SU-DHL-6 (cell line): ENCODE results near the gene CFAP99.

Experiments
- H2AFZ ChIP-seq: fragments of 200-600 bp; sonication (generic); 2 replicates; pipeline ENCODE4 v1.6.1; 2014; ENCODE audit warnings: low read depth, mild to moderate bottlenecking, moderate library complexity, mixed read lengths, antibody characterized with exemption, low read length; ENCODE audit not compliant: severe bottlenecking
- H3F3A ChIP-seq: fragments of 200-600 bp; shearing (Covaris generic); 2 replicates; pipeline ENCODE4 v1.6.0; 2016; ENCODE audit warnings: antibody characterized with exemption, mild to moderate bottlenecking; ENCODE audit not compliant: insufficient read depth
- H3K27ac ChIP-seq: fragments of 200-600 bp; sonication (generic); 2 replicates; pipeline ENCODE4 v1.5.1; 2016; ENCODE audit warnings: low read depth, mild to moderate bottlenecking, low read length, moderate library complexity, mixed read lengths
- H3K27me3 ChIP-seq: fragments of 200-600 bp; sonication (generic), shearing (Covaris generic); 2 replicates; pipeline ENCODE4 v1.6.0; 2014; ENCODE audit warnings: mild to moderate bottlenecking, low read length
- H3K36me3 ChIP-seq: fragments of 200-600 bp; sonication (generic); 2 replicates; pipeline ENCODE4 v1.6.1; 2014; ENCODE audit warnings: mild to moderate bottlenecking, low read length, mixed read lengths
- H3K4me2 ChIP-seq: fragments of 300-600, 200-600 bp; shearing (Covaris generic), sonication (generic); 2 replicates; pipeline ENCODE4 v1.6.0; 2014; ENCODE audit warnings: low read length, low read depth, mild to moderate bottlenecking; ENCODE audit not compliant: poor library complexity, severe bottlenecking
- H3K4me3 ChIP-seq: fragments of 200-600 bp; sonication (generic); 2 replicates; pipeline ENCODE4 v1.5.1; 2014; ENCODE audit warnings: antibody characterized with exemption, low read length, mild to moderate bottlenecking, mixed read lengths; ENCODE audit not compliant: insufficient read depth, poor library complexity, severe bottlenecking
- H3K79me2 ChIP-seq: fragments of 200-600 bp; sonication (generic); 2 replicates; pipeline ENCODE4 v1.6.1; 2014; ENCODE audit warnings: mild to moderate bottlenecking, low read length, moderate library complexity; ENCODE audit not compliant: insufficient read depth
- H3K9ac ChIP-seq: fragments of 200-600 bp; sonication (generic); 2 replicates; pipeline ENCODE4 v1.7.0; 2014; ENCODE audit warnings: mild to moderate bottlenecking, low read length
- H3K9me2 ChIP-seq: fragments of 200-600 bp; sonication (generic); replicated peaks from 2 replicates; pipeline ENCODE4 v1.6.1; 2014; ENCODE audit warnings: low read length; ENCODE audit not compliant: insufficient read depth
- H3K9me3 ChIP-seq: fragments of 200-600 bp; sonication (generic); 2 replicates; pipeline ENCODE4 v1.6.1; 2014; ENCODE audit warnings: low read length, mixed read lengths; ENCODE audit not compliant: insufficient read depth
- H4K20me1 ChIP-seq: fragments of 200-600 bp; sonication (generic); 2 replicates; pipeline ENCODE4 v1.6.1; 2014; ENCODE audit warnings: low read depth, mild to moderate bottlenecking, antibody characterized with exemption, low read length, moderate library complexity, mixed read lengths
- EZH2phosphoT487 ChIP-seq: fragments of 200-600 bp; sonication (generic), shearing (Covaris generic); conservative IDR thresholded peaks from 2 replicates; pipeline ENCODE4 v1.6.1; 2018; ENCODE audit warnings: mild to moderate bottlenecking, antibody characterized with exemption, low read length, moderate library complexity, mixed read lengths
- TF ChIP-seq, protein P1 (sequence below): fragments of 200-600 bp; sonication (generic); IDR thresholded peaks from one replicate; pipeline ENCODE4 v1.5.1; 2017; ENCODE audit warnings: antibody characterized with exemption, mild to moderate bottlenecking, low read length, moderate library complexity; ENCODE audit not compliant: insufficient read depth, poor library complexity, severe bottlenecking

Gene CFAP99

DNA sequence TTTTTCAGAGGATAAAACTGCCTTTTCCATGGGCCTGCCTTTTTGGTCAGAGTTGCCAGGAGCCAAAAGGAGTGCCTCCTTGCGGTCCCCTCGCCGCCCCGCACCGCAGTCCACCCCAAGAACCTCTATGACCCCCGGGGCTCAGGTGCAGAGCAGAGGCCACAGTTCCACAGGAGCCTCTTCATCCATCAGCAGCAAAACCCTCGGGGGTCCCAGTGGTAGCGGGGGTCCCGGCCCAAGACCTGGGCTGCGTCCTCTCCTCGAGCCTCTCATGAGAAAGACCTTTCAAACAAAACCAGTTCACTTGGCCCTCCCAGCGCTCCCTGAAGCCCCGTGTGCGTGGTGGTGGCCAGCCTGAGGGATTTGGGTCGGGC lies 17.2 kb upstream of the CFAP99 start:
- Histone ChIP-seq H3K27ac (no peak overlapping the region), H3K36me3 (no peaks in the 10 kb centered on the region), H3K9me3 (no peaks in the 10 kb centered on the region), H3K4me2 (no peak overlapping the region), H3K4me3 (no peak overlapping the region), H3K9ac (no peak overlapping the region), H4K20me1 (no peaks in the 10 kb centered on the region), H2AFZ (no peak overlapping the region), H3F3A (no peaks in the 10 kb centered on the region), H3K9me2 (no peaks in the 10 kb centered on the region), H3K27me3 (no peaks in the 10 kb centered on the region), H3K79me2 (no peaks in the 10 kb centered on the region)
- no peak for TF ChIP-seq EZH2phosphoT487
- TF ChIP-seq, protein P1, sequence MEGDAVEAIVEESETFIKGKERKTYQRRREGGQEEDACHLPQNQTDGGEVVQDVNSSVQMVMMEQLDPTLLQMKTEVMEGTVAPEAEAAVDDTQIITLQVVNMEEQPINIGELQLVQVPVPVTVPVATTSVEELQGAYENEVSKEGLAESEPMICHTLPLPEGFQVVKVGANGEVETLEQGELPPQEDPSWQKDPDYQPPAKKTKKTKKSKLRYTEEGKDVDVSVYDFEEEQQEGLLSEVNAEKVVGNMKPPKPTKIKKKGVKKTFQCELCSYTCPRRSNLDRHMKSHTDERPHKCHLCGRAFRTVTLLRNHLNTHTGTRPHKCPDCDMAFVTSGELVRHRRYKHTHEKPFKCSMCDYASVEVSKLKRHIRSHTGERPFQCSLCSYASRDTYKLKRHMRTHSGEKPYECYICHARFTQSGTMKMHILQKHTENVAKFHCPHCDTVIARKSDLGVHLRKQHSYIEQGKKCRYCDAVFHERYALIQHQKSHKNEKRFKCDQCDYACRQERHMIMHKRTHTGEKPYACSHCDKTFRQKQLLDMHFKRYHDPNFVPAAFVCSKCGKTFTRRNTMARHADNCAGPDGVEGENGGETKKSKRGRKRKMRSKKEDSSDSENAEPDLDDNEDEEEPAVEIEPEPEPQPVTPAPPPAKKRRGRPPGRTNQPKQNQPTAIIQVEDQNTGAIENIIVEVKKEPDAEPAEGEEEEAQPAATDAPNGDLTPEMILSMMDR: no peak

- H3F3A ChIP-seq: no peaks in the 10 kb centered on the region
- no peaks in the 10 kb centered on the region for H3K27me3 ChIP-seq
- H3K27ac ChIP-seq: no peak overlapping the region
- H3K4me2 ChIP-seq: no peak overlapping the region
- no peaks in the 10 kb centered on the region for H4K20me1 ChIP-seq
- no peaks in the 10 kb centered on the region for H3K79me2 ChIP-seq
- no peak overlapping the region for H3K4me3 ChIP-seq
- TF ChIP-seq EZH2phosphoT487: no peak
- TF ChIP-seq, protein P1: no peak
- H3K9ac ChIP-seq: no peak overlapping the region
- no peaks in the 10 kb centered on the region for H3K9me3 ChIP-seq
- no peak overlapping the region for H2AFZ ChIP-seq
- H3K9me2 ChIP-seq: no peaks in the 10 kb centered on the region
- H3K36me3 ChIP-seq: no peaks in the 10 kb centered on the region
Observed at GRCh38 chr4:2402048-2402842, 16.5 kb upstream of the CFAP99 start.

DNA sequence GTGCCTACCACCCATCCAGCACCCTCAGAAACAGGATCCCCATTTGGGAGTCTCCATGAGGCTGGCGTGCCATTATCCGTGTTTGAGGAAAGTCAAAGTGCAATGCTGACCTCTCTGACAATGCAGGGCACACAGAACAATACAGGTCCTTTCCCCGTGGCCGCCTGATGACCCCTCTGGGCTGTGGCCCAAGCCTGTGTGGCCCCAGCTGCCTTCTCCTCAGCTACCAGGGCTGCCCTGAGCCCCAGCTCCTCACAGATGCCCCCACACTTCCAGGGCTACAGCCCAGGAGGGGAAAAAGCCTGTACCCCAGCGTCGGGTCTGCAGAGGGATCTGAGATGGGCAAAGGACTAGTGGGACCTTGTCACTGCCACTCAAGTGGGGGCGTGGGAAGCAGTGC lies 15.8 kb upstream of the CFAP99 start:
- H3K4me2 ChIP-seq: no peak overlapping the region

More for the DNA sequence above, 15.8 kb upstream of the CFAP99 start:
- Histone ChIP-seq H3K9ac (no peak overlapping the region), H3F3A (no peaks in the 10 kb centered on the region), H4K20me1 (no peaks in the 10 kb centered on the region), H3K36me3 (no peaks in the 10 kb centered on the region), H3K9me2 (no peaks in the 10 kb centered on the region), H3K79me2 (no peaks in the 10 kb centered on the region), H3K9me3 (no peaks in the 10 kb centered on the region), H3K27me3 (no peaks in the 10 kb centered on the region), H3K27ac (no peak overlapping the region), H3K4me3 (no peak overlapping the region), H2AFZ (no peak overlapping the region)
- TF ChIP-seq EZH2phosphoT487: no peak
- TF ChIP-seq, protein P1: no peak
